A549 (cell line): ENCODE measurements around the gene DPYSL3. TPM values are rescaled to one million over a fixed set of nuclear protein-coding genes. Genes with fewer than 3 reads are reported as not detected.

Source experiments
- ATAC-seq, 2 experiments: fragments of 200-7000 bp in 1 of 2; fragments of >200 bp in 1 of 2; cut with Nextera tagmentation in 1 of 2; cut with Tn5 transposase in 1 of 2; 3 replicates each; pipeline versions ENCODE4 v1.8.0 to v1.9.1; 2018 to 2020; ENCODE audit warnings: mild to moderate bottlenecking in 1 of 2, moderate library complexity in 1 of 2
- CTCF ChIA-PET: fragments of 300-600 bp; sonication (Branson Sonifier 250); formaldehyde crosslinking; extraction: SDS; loops from one replicate; lab custom pipeline; 2021; ENCODE audit warnings: antibody characterized with exemption, inconsistent platforms; lab: Yijun Ruan, JAX
- POLR2A ChIA-PET: fragments of 350-600 bp; formaldehyde crosslinking; extraction: SDS; loops from one replicate; lab custom pipeline; 2021; ENCODE audit warnings: antibody characterized with exemption, inconsistent platforms; lab: Yijun Ruan, JAX
- DNase-seq, 2 experiments: peaks; one replicate each; pipeline versions ENCODE4 v3.0.0 to v3.0.0-alpha.2; 2011 to 2016; ENCODE audit warnings: low read depth in 1 of 2, low spot score in 1 of 2
- FAIRE-seq: peaks from 2 replicates; lab custom pipeline; 2011; peaks lifted over from hg19 to GRCh38; lab: Jason Lieb, UNC
- H3K27ac ChIP-seq, 2 experiments: fragments of >200 bp; sonication (Bioruptor Twin); formaldehyde crosslinking; 3 replicates each; pipeline ENCODE4 v1.5.1; 2016 to 2017
- H3K4me1 ChIP-seq: fragments of >200 bp; sonication (Bioruptor Twin); formaldehyde crosslinking; 3 replicates; pipeline ENCODE4 v1.6.1; 2016
- H3K4me2 ChIP-seq: fragments of >200 bp; sonication (Bioruptor Twin); formaldehyde crosslinking; 3 replicates; pipeline ENCODE4 v1.6.1; 2016
- H3K4me3 ChIP-seq: fragments of >200 bp; sonication (Bioruptor Twin); formaldehyde crosslinking; 3 replicates; pipeline ENCODE4 v1.5.1; 2016
- H3K9me3 ChIP-seq: fragments of >200 bp; sonication (Bioruptor Twin); formaldehyde crosslinking; 3 replicates; pipeline ENCODE4 v1.6.1; 2016
- CHD2 ChIP-seq: fragments of 150-350 bp; IDR thresholded peaks from 2 replicates; pipeline ENCODE4 v1.6.1; 2014; ENCODE audit warnings: low read length; ENCODE audit not compliant: partially characterized antibody
- E2F6 ChIP-seq: IDR thresholded peaks from 2 replicates; pipeline ENCODE4 v1.6.1; 2012; ENCODE audit warnings: low read depth, borderline replicate concordance
- EP300 ChIP-seq, 2 experiments: fragments of >200 bp; sonication (Bioruptor Twin); formaldehyde crosslinking; IDR thresholded peaks; 2 replicates in 1 of 2; 3 replicates in 1 of 2; pipeline ENCODE4 v1.6.1; 2016 to 2017
- ESRRA ChIP-seq: fragments of 150-350 bp; IDR thresholded peaks from 2 replicates; pipeline ENCODE4 v1.6.1; 2014; ENCODE audit warnings: mild to moderate bottlenecking, low read length, borderline replicate concordance
- FOSB ChIP-seq: fragments of 250-450 bp; sonication (Bioruptor Pico); IDR thresholded peaks from 2 replicates; pipeline ENCODE4 v1.5.0; 2020; ENCODE audit warnings: mild to moderate bottlenecking, moderate library complexity
- FOSL2 ChIP-seq, 2 experiments: fragments of 450-650 bp in 1 of 2; fragments of >200 bp in 1 of 2; sonication (Bioruptor Twin) in 1 of 2; formaldehyde crosslinking; IDR thresholded peaks; 2 replicates each; pipeline versions ENCODE4 v1.5.0 to v1.6.1; 2016 to 2020; ENCODE audit warnings: mild to moderate bottlenecking in 1 of 2, moderate library complexity in 1 of 2
- GATA3 ChIP-seq: IDR thresholded peaks from 2 replicates; pipeline ENCODE4 v1.6.1; 2012; ENCODE audit warnings: borderline replicate concordance
- HOXA7 ChIP-seq: fragments of 250-450 bp; sonication (Bioruptor Pico); IDR thresholded peaks from 2 replicates; pipeline ENCODE4 v1.5.0; 2020; ENCODE audit warnings: mild to moderate bottlenecking, moderate library complexity
- NPAS2 ChIP-seq: fragments of 250-450 bp; sonication (Bioruptor Pico); IDR thresholded peaks from 2 replicates; pipeline ENCODE4 v1.8.0; 2022; ENCODE audit warnings: mild to moderate bottlenecking, moderate library complexity, borderline replicate concordance
- NR3C1 ChIP-seq: fragments of >200 bp; sonication (Bioruptor Twin); formaldehyde crosslinking; IDR thresholded peaks from 3 replicates; pipeline ENCODE4 v1.6.1; 2017
- PHF8 ChIP-seq: fragments of 200-600 bp; sonication (generic); IDR thresholded peaks from 2 replicates; pipeline ENCODE4 v1.6.1; 2016; ENCODE audit warnings: low read depth, mild to moderate bottlenecking, antibody characterized with exemption, moderate library complexity, borderline replicate concordance
- POLR2AphosphoS2 ChIP-seq: conservative IDR thresholded peaks from 2 replicates; pipeline ENCODE4 v1.6.1; 2012; ENCODE audit warnings: low read length, improper control_type of control experiment, inconsistent platforms
- RAD21 ChIP-seq, 2 experiments: fragments of >200 bp in 1 of 2; sonication (Bioruptor Twin) in 1 of 2; formaldehyde crosslinking in 1 of 2; IDR thresholded peaks in 1 of 2; conservative IDR thresholded peaks in 1 of 2; 2 replicates in 1 of 2; 3 replicates in 1 of 2; pipeline ENCODE4 v1.6.1; 2012 to 2018; ENCODE audit warnings: inconsistent platforms in 1 of 2
- RCOR1 ChIP-seq: fragments of 150-350 bp; IDR thresholded peaks from 2 replicates; pipeline ENCODE4 v1.6.1; 2014; ENCODE audit warnings: antibody characterized with exemption, low read length, low read depth
- RFX5 ChIP-seq: fragments of 450-650 bp; IDR thresholded peaks from 2 replicates; pipeline ENCODE4 v1.7.1; 2014; ENCODE audit warnings: antibody characterized with exemption, mild to moderate bottlenecking, moderate library complexity
- RNF2 ChIP-seq: fragments of 200-600 bp; sonication (generic); IDR thresholded peaks from 2 replicates; pipeline ENCODE4 v1.6.1; 2016; ENCODE audit warnings: low read depth, mild to moderate bottlenecking, antibody characterized with exemption, moderate library complexity, borderline replicate concordance
- TP53 ChIP-seq: fragments of 250-450 bp; sonication (Bioruptor Pico); IDR thresholded peaks from 2 replicates; pipeline ENCODE4 v1.5.0; 2021; ENCODE audit warnings: mild to moderate bottlenecking, moderate library complexity
- ZC3H11A ChIP-seq: fragments of 450-650 bp; IDR thresholded peaks from 2 replicates; pipeline ENCODE4 v1.6.1; 2014; ENCODE audit warnings: antibody characterized with exemption, mild to moderate bottlenecking
- ZSCAN20 ChIP-seq: fragments of 250-450 bp; sonication (Bioruptor Pico); IDR thresholded peaks from 2 replicates; pipeline ENCODE4 v1.8.0; 2022; ENCODE audit warnings: mild to moderate bottlenecking, moderate library complexity
- WGBS: methylation state at CpG from one replicate; pipeline ENCODE4 v1.1.6; 2017; ENCODE audit errors: missing lambda C conversion rate; 5-methylcytosine and 5-hydroxymethylcytosine counted together
- polyA plus RNA-seq, 4 experiments: library from polyadenylated mRNA; depleted of rRNA in 3 of 4; stranded (reverse); fragments of >200 nt; fragmentation: RNase III in 1 of 4; extraction: RNeasy Plus Mini Kit Qiagen cat#74134 plus additional on column Dnase treatment in 1 of 4; gene quantifications; 2 replicates in 3 of 4; 3 replicates in 1 of 4; pipeline ENCODE4 v1.2.3, GENCODE V29; 2011 to 2017
- TF ChIP-seq, protein P1 (sequence below): fragments of 450-650 bp; IDR thresholded peaks from 2 replicates; pipeline ENCODE4 v1.6.1; 2014; ENCODE audit warnings: antibody characterized with exemption
- TF ChIP-seq, protein P2 (sequence below): IDR thresholded peaks from 2 replicates; pipeline ENCODE4 v1.6.1; 2012

Gene DPYSL3
- polyA plus RNA-seq, 2 of the 4 experiments (the other 2 are of a cell fraction) = 16.5 to 22.3 TPM

DNA sequence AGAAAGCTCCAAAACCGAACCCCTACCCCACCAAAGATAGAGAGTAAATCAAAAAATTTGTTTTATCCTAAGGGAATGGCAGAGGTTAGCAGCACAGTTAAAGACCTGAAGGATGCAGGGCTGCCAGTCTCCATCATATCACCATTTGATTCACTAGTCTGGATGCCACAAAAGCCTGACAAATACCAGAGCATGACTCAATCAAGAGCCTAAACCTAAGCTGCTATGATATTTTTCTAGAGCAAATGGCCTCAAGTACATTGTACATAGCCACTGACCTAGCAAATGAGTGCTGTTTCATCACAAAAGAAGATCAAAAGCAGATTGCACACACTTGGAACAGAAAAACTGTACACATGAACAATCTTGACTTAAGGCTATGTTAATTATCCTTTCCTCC lies 48.0 kb downstream of the DPYSL3 start:
- no peak overlapping the region for H3K4me3 ChIP-seq
- FAIRE-seq (no peak), DNase-seq (no peak), ATAC-seq (no peak)
- no peak overlapping the region for H3K4me2 ChIP-seq
- ChIA-PET CTCF (interaction anchor here (0.9 to 1.9 kb wide), 3 partner anchors 92 to 98 kb away, joined by 3 to 4 read pairs (median 4); no protein-coding TSS in a partner anchor), POLR2A (no interaction called here)
- no peak overlapping the region for H3K27ac ChIP-seq
- TF ChIP-seq, protein P1, sequence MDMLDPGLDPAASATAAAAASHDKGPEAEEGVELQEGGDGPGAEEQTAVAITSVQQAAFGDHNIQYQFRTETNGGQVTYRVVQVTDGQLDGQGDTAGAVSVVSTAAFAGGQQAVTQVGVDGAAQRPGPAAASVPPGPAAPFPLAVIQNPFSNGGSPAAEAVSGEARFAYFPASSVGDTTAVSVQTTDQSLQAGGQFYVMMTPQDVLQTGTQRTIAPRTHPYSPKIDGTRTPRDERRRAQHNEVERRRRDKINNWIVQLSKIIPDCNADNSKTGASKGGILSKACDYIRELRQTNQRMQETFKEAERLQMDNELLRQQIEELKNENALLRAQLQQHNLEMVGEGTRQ = no peak
- TF ChIP-seq, protein P2, sequence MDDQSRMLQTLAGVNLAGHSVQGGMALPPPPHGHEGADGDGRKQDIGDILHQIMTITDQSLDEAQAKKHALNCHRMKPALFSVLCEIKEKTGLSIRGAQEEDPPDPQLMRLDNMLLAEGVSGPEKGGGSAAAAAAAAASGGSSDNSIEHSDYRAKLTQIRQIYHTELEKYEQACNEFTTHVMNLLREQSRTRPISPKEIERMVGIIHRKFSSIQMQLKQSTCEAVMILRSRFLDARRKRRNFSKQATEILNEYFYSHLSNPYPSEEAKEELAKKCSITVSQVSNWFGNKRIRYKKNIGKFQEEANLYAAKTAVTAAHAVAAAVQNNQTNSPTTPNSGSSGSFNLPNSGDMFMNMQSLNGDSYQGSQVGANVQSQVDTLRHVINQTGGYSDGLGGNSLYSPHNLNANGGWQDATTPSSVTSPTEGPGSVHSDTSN = no peak
- TF ChIP-seq RNF2 (no peak), HOXA7 (CRISPR knock-in tag) (no peak)
- WGBS = 18% methylated on average over 1 of the region's 1 CpG
- H3K4me1 ChIP-seq = no peaks in the 10 kb centered on the region
- no peaks in the 10 kb centered on the region for H3K9me3 ChIP-seq

- ChIA-PET CTCF (interaction anchor here (1.9 to 4.4 kb wide), 2 partner anchors 99 to 118 kb away, joined by 4 to 20 read pairs; no protein-coding TSS in a partner anchor), POLR2A (no interaction called here)
- Histone ChIP-seq H3K4me2 (no peak overlapping the region), H3K4me3 (no peak overlapping the region)
- TF ChIP-seq, protein P1 = no peak
- no peak for TF ChIP-seq POLR2AphosphoS2
- TF ChIP-seq RAD21 (conservative IDR thresholded peaks at IDR 0.05 in 1 of 2, IDR thresholded peaks at IDR 0.05 in 1 of 2) = no peak
- TF ChIP-seq, all 56 proteins: peak for 0
- DNase-seq (no peak), FAIRE-seq (no peak), ATAC-seq (no peak)
- WGBS = 20% methylated on average over 2 of the region's 2 CpGs
- Histone ChIP-seq H3K9me3 (no peaks in the 10 kb centered on the region), H3K27ac (no peak overlapping the region), H3K4me1 (no peaks in the 10 kb centered on the region)
These were observed 49.5 kb downstream of the DPYSL3 start for GRCh38 chr5:147460380-147460779.

DNA sequence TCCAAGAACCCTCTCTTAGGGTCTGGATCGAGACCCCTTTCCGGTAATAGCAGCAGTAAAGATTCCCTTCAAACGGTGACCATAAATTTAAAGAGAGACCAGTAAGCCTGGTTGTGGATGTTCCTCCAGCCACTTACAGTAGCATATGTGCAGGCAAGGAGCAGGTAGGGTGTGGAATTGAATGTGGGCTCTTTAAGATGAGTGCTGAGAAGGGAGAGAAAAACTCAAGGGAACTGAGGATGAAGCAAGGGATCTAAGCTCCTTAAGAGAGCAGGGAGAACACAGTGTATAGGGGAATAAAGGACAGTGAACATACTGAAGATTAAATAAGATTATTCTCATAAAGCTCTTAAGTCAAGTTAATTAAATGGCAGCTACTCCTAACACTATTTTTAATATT lies 51.3 kb downstream of the DPYSL3 start:
- DNase-seq = no peak
- Histone ChIP-seq H3K9me3 (no peaks in the 10 kb centered on the region), H3K27ac (no peak overlapping the region), H3K4me2 (no peak overlapping the region), H3K4me1 (0 out of 3 replicates have a peak, but pooled peaks cover 2% of the 10 kb centered on the region), H3K4me3 (no peak overlapping the region)
- ChIA-PET POLR2A (no interaction called here), CTCF (interaction anchor here (1.1 to 4.4 kb wide), 3 partner anchors 101 to 120 kb away, joined by 3 to 20 read pairs (median 5); no protein-coding TSS in a partner anchor)
- no peak for ATAC-seq
- TF ChIP-seq NR3C1 (no peak), CHD2 (no peak), ZC3H11A (no peak), FOSL2 (IDR thresholded peaks at IDR 0.05) (no peak), FOSL2 (CRISPR knock-in tag; IDR thresholded peaks at IDR 0.05) (no peak), PHF8 (no peak), E2F6 (no peak), FOSB (no peak), RFX5 (no peak), GATA3 (no peak), ZSCAN20 (CRISPR knock-in tag) (no peak), RCOR1 (no peak), TP53 (CRISPR knock-in tag) (no peak), ESRRA (no peak), EP300 (IDR thresholded peaks at IDR 0.05) (no peak), NPAS2 (CRISPR knock-in tag) (no peak), POLR2AphosphoS2 (no peak), RAD21 (conservative IDR thresholded peaks at IDR 0.05 in 1 of 2, IDR thresholded peaks at IDR 0.05 in 1 of 2) (no peak)
- FAIRE-seq = no peak
- WGBS = 78% methylated on average over 3 of the region's 3 CpGs
